CD14-positive monocyte (primary cell): ENCODE data around the gene MYO1H. TPM values are rescaled to one million over a fixed set of nuclear protein-coding genes. Genes with fewer than 3 reads are reported as not detected.

Source experiments
- DNase-seq, 3 donors: peaks; one replicate each; pipeline ENCODE4 v3.0.0-alpha.2; 2011 to 2022
- H2AFZ ChIP-seq: 2 replicates; pipeline ENCODE4 v1.6.0; 2012; ENCODE audit warnings: mild to moderate bottlenecking, low read depth, low read length, inconsistent platforms; ENCODE audit not compliant: insufficient read depth, poor library complexity, severe bottlenecking
- H3K27ac ChIP-seq, 2 donors: 1 replicate in 1 of 2; 2 replicates in 1 of 2; pipeline ENCODE4 v1.5.1; 2012 to 2013; ENCODE audit warnings: low read length in 2 of 2, control low read depth in 1 of 2, inconsistent platforms in 1 of 2, low read depth in 1 of 2, mild to moderate bottlenecking in 1 of 2
- H3K27me3 ChIP-seq, 2 donors: one replicate each; pipeline versions ENCODE4 v1.6.0 to v1.6.1; 2011 to 2013; ENCODE audit warnings: low read length in 2 of 2; ENCODE audit not compliant: control insufficient read depth in 2 of 2, insufficient read depth in 2 of 2
- H3K36me3 ChIP-seq, 2 donors: replicated peaks in 1 of 2; 1 replicate in 1 of 2; 2 replicates in 1 of 2; pipeline versions ENCODE4 v1.5.1 to v1.6.1; 2012 to 2013; ENCODE audit warnings: low read length in 2 of 2, control low read depth in 1 of 2, inconsistent platforms in 1 of 2, mild to moderate bottlenecking in 1 of 2; ENCODE audit not compliant: insufficient read depth in 2 of 2, control insufficient read depth in 1 of 2
- H3K4me1 ChIP-seq, 2 donors: 1 replicate in 1 of 2; 2 replicates in 1 of 2; pipeline versions ENCODE4 v1.5.1 to v1.6.1; 2012 to 2013; ENCODE audit warnings: low read length in 2 of 2, control low read depth in 1 of 2, inconsistent platforms in 1 of 2, mild to moderate bottlenecking in 1 of 2, moderate library complexity in 1 of 2; ENCODE audit not compliant: insufficient read depth in 2 of 2, control insufficient read depth in 1 of 2
- H3K4me2 ChIP-seq: replicated peaks from 2 replicates; pipeline ENCODE3; 2012; ENCODE audit warnings: low read length, moderate library complexity, mild to moderate bottlenecking; ENCODE audit not compliant: poor library complexity, severe bottlenecking; ENCODE audit errors: extremely low read depth
- H3K4me3 ChIP-seq, 3 experiments: fragments of 200-600 bp in 1 of 3; sonication (generic) in 1 of 3; replicated peaks in 1 of 3; 1 replicate in 2 of 3; 2 replicates in 1 of 3; pipeline ENCODE4 v1.5.1; 2011 to 2013; ENCODE audit warnings: low read length in 3 of 3, mild to moderate bottlenecking in 3 of 3, control low read depth in 2 of 3, low read depth in 2 of 3, inconsistent platforms in 1 of 3, moderate library complexity in 1 of 3
- H3K79me2 ChIP-seq: 2 replicates; pipeline ENCODE4 v1.6.0; 2012; ENCODE audit warnings: mild to moderate bottlenecking, control low read depth, inconsistent platforms, low read length, moderate library complexity; ENCODE audit not compliant: insufficient read depth
- H3K9ac ChIP-seq: 2 replicates; pipeline ENCODE4 v1.6.0; 2017; ENCODE audit warnings: low read length, mild to moderate bottlenecking; ENCODE audit not compliant: insufficient read depth, poor library complexity, severe bottlenecking
- H3K9me3 ChIP-seq, 2 donors: replicated peaks in 1 of 2; 1 replicate in 1 of 2; 2 replicates in 1 of 2; pipeline versions ENCODE4 v1.5.1 to v1.6.1; 2012 to 2013; ENCODE audit warnings: low read length in 2 of 2, control low read depth in 1 of 2; ENCODE audit not compliant: control insufficient read depth in 1 of 2, insufficient read depth in 1 of 2
- H4K20me1 ChIP-seq: 2 replicates; pipeline ENCODE4 v1.6.0; 2012; ENCODE audit warnings: mild to moderate bottlenecking, low read length, control low read depth, moderate library complexity; ENCODE audit not compliant: insufficient read depth
- H3K27ac Mint-ChIP-seq, 7 donors: one replicate each; pipeline ENCODE4 v1.8.0; 2020; ENCODE audit warnings: mild to moderate bottlenecking in 7 of 7, mixed read lengths in 7 of 7, moderate library complexity in 6 of 7, inconsistent platforms in 2 of 7
- H3K27me3 Mint-ChIP-seq, 3 donors: one replicate each; pipeline ENCODE4 v1.8.0; 2021 to 2022; ENCODE audit warnings: low read depth in 3 of 3, mild to moderate bottlenecking in 3 of 3, mixed read lengths in 3 of 3, moderate library complexity in 3 of 3, inconsistent platforms in 1 of 3
- H3K36me3 Mint-ChIP-seq, 2 donors: one replicate each; pipeline ENCODE4 v1.8.0; 2020; ENCODE audit warnings: mixed read lengths in 2 of 2, inconsistent platforms in 1 of 2, mild to moderate bottlenecking in 1 of 2
- H3K4me1 Mint-ChIP-seq: one replicate; pipeline ENCODE4 v1.8.0; 2020; ENCODE audit warnings: mild to moderate bottlenecking, mixed read lengths
- H3K4me3 Mint-ChIP-seq, 2 donors: one replicate each; pipeline ENCODE4 v1.8.0; 2020; ENCODE audit warnings: mild to moderate bottlenecking in 2 of 2, mixed read lengths in 2 of 2, moderate library complexity in 1 of 2
- H3K9me3 Mint-ChIP-seq, 7 donors: one replicate each; pipeline ENCODE4 v1.8.0; 2020 to 2022; ENCODE audit warnings: mixed read lengths in 7 of 7, mild to moderate bottlenecking in 6 of 7, moderate library complexity in 6 of 7, inconsistent platforms in 2 of 7
- WGBS: methylation state at CpG from one replicate; pipeline ENCODE4 v1.1.5; 2013; ENCODE audit warnings: missing lambda C conversion rate; ENCODE audit not compliant: insufficient coverage; 5-methylcytosine and 5-hydroxymethylcytosine counted together
- intact Hi-C, 2 donors: fragments of 100-400 bp; cut with micrococcal nuclease; formaldehyde crosslinking; loops; one replicate each; pipeline versions ENCODE4 v1.15.0 to v1.15.1; 2023
- polyA plus RNA-seq, 3 donors: library from polyadenylated mRNA; depleted of rRNA in 1 of 3; unstranded in 2 of 3; stranded (reverse) in 1 of 3; fragments of 300-500 nt in 2 of 3; fragments of >200 nt in 1 of 3; fragmentation: Illumina TruSeq in 2 of 3; gene quantifications; 1 replicate in 2 of 3; 2 replicates in 1 of 3; pipeline ENCODE4 v1.2.3, GENCODE V29; 2012 to 2021
- TF ChIP-seq, protein P1 (sequence below): fragments of 200-600 bp; IDR thresholded peaks from one replicate; pipeline ENCODE4 v1.8.0; 2022; ENCODE audit warnings: antibody characterized with exemption, mild to moderate bottlenecking

The MYO1H gene
- polyA plus RNA-seq, 3 donors, result not detected

DNA sequence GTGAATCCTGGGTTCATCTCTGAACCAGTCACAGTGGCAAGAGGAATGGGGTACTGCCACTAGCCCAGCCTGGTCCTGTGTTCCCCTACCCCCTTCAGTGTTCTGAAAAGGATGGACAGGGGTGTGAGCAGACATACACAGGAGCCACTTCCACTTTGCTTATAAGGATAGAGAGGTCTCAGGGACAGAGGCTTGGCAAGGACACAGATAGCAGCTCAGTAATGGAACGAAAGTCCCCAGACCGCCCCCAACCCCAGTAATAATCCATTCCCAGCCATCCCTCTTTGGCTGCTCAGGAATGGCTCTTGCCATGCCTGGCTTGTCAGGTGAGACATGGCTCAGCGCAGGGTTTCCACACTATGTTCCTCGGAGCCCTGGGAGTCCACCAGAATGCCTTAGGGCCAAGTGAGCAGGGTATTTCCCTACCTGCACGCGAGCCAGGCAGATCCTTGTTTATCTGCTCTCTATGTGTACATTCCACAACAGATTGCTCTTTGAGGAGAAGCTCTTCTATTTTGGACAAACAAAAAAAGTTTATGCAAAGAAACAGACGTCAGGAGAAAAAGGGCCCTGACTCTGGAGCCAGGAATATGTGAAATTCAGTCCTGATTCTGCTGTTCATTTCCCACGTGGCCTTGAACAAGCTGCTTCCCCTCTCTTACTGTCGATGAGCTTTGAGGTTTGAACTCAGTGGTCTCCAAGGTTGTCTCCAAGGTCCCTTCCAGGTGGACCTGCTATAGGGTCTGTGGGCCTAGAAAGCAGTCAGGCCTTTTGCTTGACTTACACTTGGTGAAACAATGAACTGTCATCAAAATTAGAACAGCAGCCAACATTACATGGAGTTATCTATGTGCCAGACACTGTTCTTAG is 139.7 kb downstream of the MYO1H start:
- Mint-ChIP-seq H3K4me3 (no peak overlapping the region), H3K9me3 (no peaks in the 10 kb centered on the region), H3K27me3 (peaks cover 0 to 2% (median 0%) of the 10 kb centered on the region in 3 donors), H3K36me3 (peaks cover 89 to 95% of the 10 kb centered on the region in 2 donors), H3K27ac (no peak overlapping the region), H3K4me1 (no peaks in the 10 kb centered on the region)
- no peak overlapping the region for H3K27ac ChIP-seq
- 96% methylated on average over 7 of the region's 9 CpGs for WGBS
- H2AFZ ChIP-seq, result no peak overlapping the region
- TF ChIP-seq, protein P1, sequence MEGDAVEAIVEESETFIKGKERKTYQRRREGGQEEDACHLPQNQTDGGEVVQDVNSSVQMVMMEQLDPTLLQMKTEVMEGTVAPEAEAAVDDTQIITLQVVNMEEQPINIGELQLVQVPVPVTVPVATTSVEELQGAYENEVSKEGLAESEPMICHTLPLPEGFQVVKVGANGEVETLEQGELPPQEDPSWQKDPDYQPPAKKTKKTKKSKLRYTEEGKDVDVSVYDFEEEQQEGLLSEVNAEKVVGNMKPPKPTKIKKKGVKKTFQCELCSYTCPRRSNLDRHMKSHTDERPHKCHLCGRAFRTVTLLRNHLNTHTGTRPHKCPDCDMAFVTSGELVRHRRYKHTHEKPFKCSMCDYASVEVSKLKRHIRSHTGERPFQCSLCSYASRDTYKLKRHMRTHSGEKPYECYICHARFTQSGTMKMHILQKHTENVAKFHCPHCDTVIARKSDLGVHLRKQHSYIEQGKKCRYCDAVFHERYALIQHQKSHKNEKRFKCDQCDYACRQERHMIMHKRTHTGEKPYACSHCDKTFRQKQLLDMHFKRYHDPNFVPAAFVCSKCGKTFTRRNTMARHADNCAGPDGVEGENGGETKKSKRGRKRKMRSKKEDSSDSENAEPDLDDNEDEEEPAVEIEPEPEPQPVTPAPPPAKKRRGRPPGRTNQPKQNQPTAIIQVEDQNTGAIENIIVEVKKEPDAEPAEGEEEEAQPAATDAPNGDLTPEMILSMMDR, result no peak
- H3K9ac ChIP-seq, result no peak overlapping the region
- no peak overlapping the region for H3K4me3 ChIP-seq
- peaks cover 90 to 100% of the 10 kb centered on the region in 2 donors for H3K36me3 ChIP-seq
- no peaks in the 10 kb centered on the region for H3K9me3 ChIP-seq
- no peaks in the 10 kb centered on the region for H3K4me1 ChIP-seq
- H3K79me2 ChIP-seq, result no peaks in the 10 kb centered on the region
- no peak overlapping the region for H3K4me2 ChIP-seq
- no peak for DNase-seq
- intact Hi-C loops, result loop anchor here in 1 of 2 donors (10.0 kb wide), 1 partner anchor 87 kb away; the partner anchor contains the start of genes MMAB and MVK
- H3K27me3 ChIP-seq, result no peaks in the 10 kb centered on the region
- no peaks in the 10 kb centered on the region for H4K20me1 ChIP-seq

DNA sequence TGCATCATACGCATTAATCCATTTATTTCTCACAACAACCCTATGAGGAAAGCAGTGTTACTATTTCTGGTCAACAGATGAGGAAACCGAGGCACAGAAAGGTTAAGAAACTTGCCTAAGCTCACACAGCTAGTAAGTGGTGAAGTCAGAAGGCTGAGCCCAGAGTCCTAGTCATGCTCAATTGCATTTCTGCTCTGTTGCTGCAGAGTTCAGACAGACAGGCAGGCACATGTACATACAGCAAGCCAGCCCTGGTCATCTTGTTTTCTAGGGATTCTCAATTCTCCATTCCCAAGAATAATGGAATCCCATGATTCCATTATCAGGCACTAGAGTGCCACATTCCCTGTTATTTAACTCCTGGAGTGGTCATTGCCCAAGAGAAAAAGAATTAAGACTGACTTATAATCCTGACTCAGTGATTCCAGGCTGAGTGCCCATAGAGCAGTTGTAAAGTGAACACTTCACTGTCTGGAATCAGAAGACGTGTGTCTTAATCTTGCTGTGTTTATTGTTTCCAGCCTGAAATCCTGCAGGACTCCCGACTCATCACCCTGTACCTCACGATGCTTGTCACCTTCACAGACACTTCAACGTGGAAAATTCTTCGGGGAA is 140.5 kb downstream of the MYO1H start:
- H3K27ac Mint-ChIP-seq, result no peak overlapping the region
- H3K9me3 Mint-ChIP-seq, result no peaks in the 10 kb centered on the region
- WGBS, result 100% methylated on average over 5 of the region's 7 CpGs
- no peaks in the 10 kb centered on the region for H3K4me1 Mint-ChIP-seq
- H3K27me3 ChIP-seq, result no peaks in the 10 kb centered on the region
- no peaks in the 10 kb centered on the region for H3K9me3 ChIP-seq
- H3K4me2 ChIP-seq, result no peak overlapping the region
- H3K79me2 ChIP-seq, result no peaks in the 10 kb centered on the region
- intact Hi-C loops, result loop anchor here in 1 of 2 donors (10.0 kb wide), 1 partner anchor 87 kb away; the partner anchor contains the start of genes MMAB and MVK
- H4K20me1 ChIP-seq, result no peaks in the 10 kb centered on the region
- H3K36me3 ChIP-seq, result peaks cover 92 to 98% of the 10 kb centered on the region in 2 donors
- TF ChIP-seq, protein P1, result no peak
- no peak overlapping the region for H3K4me3 ChIP-seq
- H3K27me3 Mint-ChIP-seq, result peaks cover 0 to 2% (median 0%) of the 10 kb centered on the region in 3 donors
- no peaks in the 10 kb centered on the region for H3K4me1 ChIP-seq
- no peak overlapping the region for H3K27ac ChIP-seq
- no peak overlapping the region for H3K4me3 Mint-ChIP-seq
- no peak overlapping the region for H2AFZ ChIP-seq
- no peak overlapping the region for H3K9ac ChIP-seq
- no peak for DNase-seq
- peaks cover 91 to 96% of the 10 kb centered on the region in 2 donors for H3K36me3 Mint-ChIP-seq
